Activated CD4-positive, alpha-beta T cell treated with anti-CD3 and anti-CD28 coated beads for 1 hour (primary cell): Measurements from ENCODE around the gene EIF3L.
A peak's percentile ranks its signal among the peaks of the same experiment; 100 is the strongest.

Experiments used
- DNase-seq: peaks from one replicate; pipeline ENCODE4 v3.0.0-alpha.2; 2020

EIF3L gene

DNA sequence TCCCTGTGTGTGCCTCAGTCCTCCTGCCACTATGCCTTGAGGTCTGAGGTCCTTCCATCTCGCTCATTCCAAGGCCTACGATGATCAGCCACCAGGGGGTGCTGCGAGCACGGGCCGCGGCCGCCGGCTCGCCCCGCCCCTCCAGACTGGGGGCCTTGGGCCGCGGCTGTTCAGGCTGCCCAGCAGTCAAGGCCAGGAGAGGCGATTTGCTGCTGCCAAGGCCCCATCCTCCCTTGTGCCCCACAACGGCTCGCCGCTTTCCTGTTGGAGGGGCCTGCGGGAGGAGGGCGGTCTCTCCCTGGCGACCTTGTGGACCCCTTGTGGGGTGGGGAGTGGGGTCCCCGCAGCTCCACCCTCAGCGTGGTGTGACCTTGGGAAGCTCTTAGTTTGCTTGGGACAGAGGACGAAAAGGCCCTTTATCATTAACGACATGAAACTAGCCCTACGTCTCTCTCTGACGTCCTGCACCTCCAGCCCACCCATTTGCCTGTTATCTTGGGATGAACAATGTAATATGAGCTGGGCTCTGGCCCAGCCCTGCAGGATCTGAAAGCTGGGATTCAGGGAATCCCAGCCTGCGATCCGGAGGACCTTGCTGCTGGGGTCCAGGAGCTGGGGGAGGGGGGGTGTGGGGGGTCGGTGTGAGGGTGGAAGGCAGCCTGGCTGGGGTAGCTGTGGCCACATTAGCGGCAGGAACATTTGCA is 31.4 kb upstream of the EIF3L start:
- DNase-seq: peak; percentile 69

- DNase-seq: peak; percentile 47
These were observed 30.7 kb upstream of the EIF3L start for GRCh38 chr22:37818409-37819104.

DNA sequence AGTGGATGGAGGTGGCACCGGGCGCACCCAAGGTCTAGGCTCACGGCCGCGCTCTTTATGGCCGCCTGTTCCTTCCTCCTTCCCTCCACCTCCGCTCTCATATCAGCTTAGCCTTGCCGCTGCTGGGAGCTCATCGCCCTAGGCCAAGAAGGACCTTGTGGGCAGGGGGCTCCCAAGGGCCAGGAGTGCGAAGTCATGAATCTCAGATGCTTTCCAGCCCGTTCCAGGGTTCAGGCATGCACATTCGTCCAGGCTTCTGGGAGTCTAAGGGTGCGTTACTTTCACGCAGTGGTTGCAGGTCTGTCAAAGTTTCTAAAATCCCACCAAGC is 30.1 kb upstream of the EIF3L start:
- no peak for DNase-seq

- no peak for DNase-seq
These were observed 28.9 kb upstream of the EIF3L start for GRCh38 chr22:37820350-37820749.

DNA sequence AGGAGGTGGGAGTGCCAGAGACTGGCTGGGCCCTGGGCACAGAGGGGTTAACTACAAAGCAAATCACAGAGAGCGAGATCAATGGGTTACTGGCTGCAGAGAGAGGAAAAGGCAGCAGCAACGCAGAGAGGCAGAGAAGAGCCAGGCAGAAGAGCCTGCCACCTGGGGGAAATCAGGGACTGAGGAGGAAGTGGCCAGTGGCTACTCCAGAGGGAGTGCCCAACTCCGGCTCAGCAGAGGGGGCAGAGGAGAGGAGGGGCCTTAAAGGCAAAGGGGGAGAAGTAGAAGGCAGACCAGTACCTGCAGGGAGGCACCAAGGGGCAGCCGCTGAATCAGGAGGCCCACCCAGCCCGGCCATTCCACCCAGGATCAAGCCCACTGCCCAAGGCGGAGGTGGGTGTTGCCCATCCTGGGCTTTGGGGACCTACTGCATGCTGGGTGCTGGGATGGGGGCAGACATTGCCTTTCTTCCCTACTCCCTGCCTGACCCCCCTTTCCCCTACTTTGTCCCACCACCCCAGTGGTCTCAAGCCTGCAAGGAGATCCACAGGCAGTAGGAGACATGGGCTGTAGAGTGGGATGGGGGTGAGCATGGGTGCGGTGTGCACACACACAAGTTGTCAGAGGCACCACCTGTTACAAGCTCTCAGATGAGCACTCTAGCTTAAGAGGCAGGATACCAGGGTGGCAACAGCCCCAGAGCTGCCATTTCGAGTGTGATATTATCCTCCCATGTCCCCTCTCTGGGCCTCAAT is 27.0 kb upstream of the EIF3L start:
- no peak for DNase-seq

DNA sequence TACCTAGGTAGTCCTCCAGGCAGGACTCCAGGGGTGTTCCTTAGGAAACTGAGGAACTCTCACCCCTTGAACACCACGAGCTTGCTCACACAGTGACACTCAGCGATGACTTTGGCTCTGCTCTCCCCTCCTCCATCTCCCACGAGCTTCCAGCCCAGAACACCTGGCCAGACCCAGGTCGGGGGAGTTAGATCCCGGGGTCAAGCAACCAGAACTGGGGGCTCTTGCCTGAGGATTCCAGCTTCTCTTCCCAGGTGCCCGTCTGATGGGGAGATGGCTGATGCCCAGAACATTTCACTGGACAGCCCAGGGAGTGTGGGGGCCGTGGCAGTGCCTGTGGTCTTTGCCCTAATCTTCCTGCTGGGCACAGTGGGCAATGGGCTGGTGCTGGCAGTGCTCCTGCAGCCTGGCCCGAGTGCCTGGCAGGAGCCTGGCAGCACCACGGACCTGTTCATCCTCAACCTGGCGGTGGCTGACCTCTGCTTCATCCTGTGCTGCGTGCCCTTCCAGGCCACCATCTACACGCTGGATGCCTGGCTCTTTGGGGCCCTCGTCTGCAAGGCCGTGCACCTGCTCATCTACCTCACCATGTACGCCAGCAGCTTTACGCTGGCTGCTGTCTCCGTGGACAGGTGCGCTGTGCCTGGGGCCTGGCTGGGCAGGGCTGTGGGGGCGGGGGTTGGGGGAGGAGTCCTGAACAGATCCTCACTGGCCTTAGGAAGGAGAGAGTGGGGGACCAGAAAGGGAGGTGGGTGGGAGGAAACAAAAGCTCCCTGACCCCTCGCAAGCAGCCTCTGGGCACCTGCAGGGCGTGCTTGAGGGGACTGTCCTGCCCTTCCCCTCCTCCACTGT is 25.9 kb upstream of the EIF3L start, which contains the start of gene GALR3:
TSS of gene GALR3 (plus strand) at position 249 of the 852 bp plus-strand sequence. CDS start at position 274, 25 bp downstream.
- DNase-seq: no peak

DNA sequence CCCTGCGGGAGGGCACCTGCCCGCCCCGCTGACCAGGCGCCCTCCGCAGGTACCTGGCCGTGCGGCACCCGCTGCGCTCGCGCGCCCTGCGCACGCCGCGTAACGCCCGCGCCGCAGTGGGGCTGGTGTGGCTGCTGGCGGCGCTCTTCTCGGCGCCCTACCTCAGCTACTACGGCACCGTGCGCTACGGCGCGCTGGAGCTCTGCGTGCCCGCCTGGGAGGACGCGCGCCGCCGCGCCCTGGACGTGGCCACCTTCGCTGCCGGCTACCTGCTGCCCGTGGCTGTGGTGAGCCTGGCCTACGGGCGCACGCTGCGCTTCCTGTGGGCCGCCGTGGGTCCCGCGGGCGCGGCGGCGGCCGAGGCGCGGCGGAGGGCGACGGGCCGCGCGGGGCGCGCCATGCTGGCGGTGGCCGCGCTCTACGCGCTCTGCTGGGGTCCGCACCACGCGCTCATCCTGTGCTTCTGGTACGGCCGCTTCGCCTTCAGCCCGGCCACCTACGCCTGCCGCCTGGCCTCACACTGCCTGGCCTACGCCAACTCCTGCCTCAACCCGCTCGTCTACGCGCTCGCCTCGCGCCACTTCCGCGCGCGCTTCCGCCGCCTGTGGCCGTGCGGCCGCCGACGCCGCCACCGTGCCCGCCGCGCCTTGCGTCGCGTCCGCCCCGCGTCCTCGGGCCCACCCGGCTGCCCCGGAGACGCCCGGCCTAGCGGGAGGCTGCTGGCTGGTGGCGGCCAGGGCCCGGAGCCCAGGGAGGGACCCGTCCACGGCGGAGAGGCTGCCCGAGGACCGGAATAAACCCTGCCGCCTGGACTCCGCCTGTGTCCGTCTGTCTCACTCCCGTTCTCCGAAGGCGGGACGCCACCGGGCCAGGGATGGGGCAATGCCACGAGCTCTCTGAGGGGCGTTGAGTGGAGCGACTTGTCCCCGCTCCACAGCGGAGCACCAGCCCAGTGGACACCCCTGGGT is 24.3 kb upstream of the EIF3L start:
- no peak for DNase-seq

- no peak for DNase-seq
These were observed 22.2 kb upstream of the EIF3L start for GRCh38 chr22:37827056-37827455.

GRCh38 chr22:37830093-37830842 is 19.0 kb upstream of the EIF3L start:
- DNase-seq: no peak

GRCh38 chr22:37831472-37831871 is 17.7 kb upstream of the EIF3L start:
- no peak for DNase-seq

GRCh38 chr22:37832022-37832857 is 17.0 kb upstream of the EIF3L start:
- DNase-seq: no peak

- no peak for DNase-seq
These were observed 7.0 kb upstream of the EIF3L start for GRCh38 chr22:37842015-37842793.

DNA sequence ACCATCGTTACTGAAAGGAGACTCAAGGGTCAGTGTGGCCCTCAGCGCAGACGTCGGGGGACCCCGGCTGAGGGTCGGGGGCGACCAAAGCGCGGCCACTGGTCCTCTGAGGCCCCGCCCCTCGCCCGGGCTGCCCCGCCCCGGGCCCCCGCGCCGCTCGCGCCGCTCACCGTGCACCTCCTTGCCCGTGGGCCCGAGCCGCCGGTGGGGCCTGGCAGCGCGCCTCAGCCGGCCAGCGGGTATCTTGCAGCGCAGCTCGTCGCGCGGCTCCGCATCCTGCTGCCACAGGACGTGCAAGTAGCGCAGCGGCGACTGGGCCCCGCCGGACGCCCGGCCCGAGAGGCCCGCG is 5.5 kb upstream of the EIF3L start:
- DNase-seq: peak; percentile 31

- no peak for DNase-seq
These were observed 4.3 kb upstream of the EIF3L start for GRCh38 chr22:37844904-37845329.

DNA sequence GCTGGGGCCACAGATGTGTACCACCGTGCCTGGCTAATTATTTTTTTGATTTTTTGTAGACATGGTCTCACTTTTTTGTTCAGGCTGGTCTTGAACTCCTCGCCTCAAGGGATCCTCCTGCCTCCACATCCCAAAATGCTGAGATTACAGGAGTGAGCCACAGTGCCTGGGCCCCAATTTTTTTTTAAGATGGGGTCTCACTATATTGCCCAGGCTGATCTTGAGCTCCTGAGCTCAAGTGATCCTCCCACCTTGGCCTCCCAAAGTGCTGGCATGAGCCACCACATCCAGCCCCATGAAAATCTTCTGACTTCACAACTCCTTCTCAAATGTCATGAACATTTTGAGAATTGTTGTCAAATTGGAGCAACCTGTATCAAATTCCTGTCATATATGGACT is 2.8 kb upstream of the EIF3L start:
- no peak for DNase-seq

- DNase-seq: no peak
These were observed 581 bp upstream of the EIF3L start for GRCh38 chr22:37848587-37849088.

GRCh38 chr22:37850801-37851200 is 1.6 kb downstream of the EIF3L start:
- DNase-seq: no peak

DNA sequence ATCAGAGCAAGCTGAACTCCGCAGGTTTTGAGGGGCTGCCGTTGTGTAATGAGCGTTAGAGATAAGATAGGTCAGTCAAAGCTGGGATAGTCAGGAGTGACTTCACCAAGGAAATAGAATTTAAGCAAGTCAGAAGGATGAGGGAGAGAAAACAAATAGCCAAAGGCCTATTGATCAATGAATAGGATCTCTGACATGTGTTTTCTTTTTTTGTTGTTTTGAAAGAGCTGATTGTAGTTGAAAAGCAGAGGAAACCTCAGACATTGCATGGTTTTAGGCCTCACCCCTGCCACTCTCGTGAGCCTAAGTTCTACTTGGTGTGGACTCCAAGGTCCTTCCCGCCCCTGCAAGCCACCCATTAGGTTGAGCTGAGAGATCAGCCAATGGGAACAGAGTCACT is 3.2 kb downstream of the EIF3L start:
- no peak for DNase-seq

- DNase-seq: no peak
These were observed 5.7 kb downstream of the EIF3L start for GRCh38 chr22:37854946-37855345.
